HFFc6 (cell line): ENCODE data around the gene SYT2. TPM values are rescaled to one million over a fixed set of nuclear protein-coding genes. Genes with fewer than 3 reads are reported as not detected.
"Not testable (repeated sequence)": the region's sequence is repeated elsewhere in the genome, so short reads cannot be mapped to it uniquely, and the experiment has no call there.

ENCODE experiments used
- DNase-seq: peaks from one replicate; pipeline ENCODE4 v3.0.0-alpha.2; 2018
- H3K27ac Mint-ChIP-seq: 2 replicates; pipeline ENCODE4 v1.8.0; 2020; ENCODE audit warnings: mild to moderate bottlenecking, mixed read lengths
- H3K27me3 Mint-ChIP-seq: 2 replicates; pipeline ENCODE4 v1.8.0; 2021; ENCODE audit warnings: mild to moderate bottlenecking, moderate library complexity, mixed read lengths; ENCODE audit not compliant: insufficient read depth
- H3K36me3 Mint-ChIP-seq: 2 replicates; pipeline ENCODE4 v1.8.0; 2021; ENCODE audit warnings: low read depth, mixed read lengths
- H3K4me1 Mint-ChIP-seq: 2 replicates; pipeline ENCODE4 v1.8.0; 2020; ENCODE audit warnings: low read depth, mixed read lengths
- H3K4me3 Mint-ChIP-seq: 2 replicates; pipeline ENCODE4 v1.8.0; 2020; ENCODE audit warnings: mild to moderate bottlenecking, moderate library complexity, mixed read lengths
- H3K9me3 Mint-ChIP-seq: 2 replicates; pipeline ENCODE4 v1.8.0; 2020; ENCODE audit warnings: mild to moderate bottlenecking, mixed read lengths
- total RNA-seq, 6 experiments: library from RNA; stranded (reverse); fragmentation: NEBNext Ultra II Directional; extraction: Animal tissue kit (Norgen Biotek cat#: 25700); gene quantifications; 2 replicates in 1 of 6; 3 replicates in 5 of 6; pipeline ENCODE4 v1.2.3, GENCODE V29; 2021
- TF ChIP-seq, protein P1 (sequence below): fragments of 200-600 bp; sonication (generic); IDR thresholded peaks from 2 replicates; pipeline ENCODE4 v1.5.0; 2021; ENCODE audit warnings: antibody characterized with exemption, mild to moderate bottlenecking

Gene SYT2
- total RNA-seq, 6 experiments from 2014 or later: 0.03 TPM; not detected in 5

DNA sequence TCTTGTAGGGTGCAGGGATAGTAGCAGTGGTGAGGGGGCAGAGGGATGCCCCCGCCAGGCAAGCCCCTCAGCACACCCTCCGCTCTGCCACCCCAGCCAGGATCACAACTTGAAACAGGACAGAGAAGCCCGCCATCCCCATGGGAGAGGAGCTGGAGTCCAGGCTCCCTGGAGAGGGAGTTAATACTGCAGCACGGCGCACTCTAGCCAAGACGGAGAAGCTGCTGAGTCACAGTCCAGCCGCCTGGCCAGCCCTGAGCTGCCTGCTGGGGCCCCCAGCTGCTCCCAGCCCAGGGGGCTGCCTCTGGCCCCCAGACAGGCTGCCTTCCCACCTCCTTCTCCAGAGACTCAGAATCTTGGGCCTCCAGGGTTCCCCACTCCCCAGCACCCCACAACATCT is 87.2 kb downstream of the SYT2 start:
- Mint-ChIP-seq H3K9me3 (no peaks in the 10 kb centered on the region), H3K36me3 (no peaks in the 10 kb centered on the region), H3K4me1 (peaks cover 26% of the 10 kb centered on the region), H3K4me3 (no peak overlapping the region), H3K27me3 (no peaks in the 10 kb centered on the region; the same call in 1 of the 2 replicates), H3K27ac (peak overlapping the region; percentile 9)
- TF ChIP-seq, protein P1, sequence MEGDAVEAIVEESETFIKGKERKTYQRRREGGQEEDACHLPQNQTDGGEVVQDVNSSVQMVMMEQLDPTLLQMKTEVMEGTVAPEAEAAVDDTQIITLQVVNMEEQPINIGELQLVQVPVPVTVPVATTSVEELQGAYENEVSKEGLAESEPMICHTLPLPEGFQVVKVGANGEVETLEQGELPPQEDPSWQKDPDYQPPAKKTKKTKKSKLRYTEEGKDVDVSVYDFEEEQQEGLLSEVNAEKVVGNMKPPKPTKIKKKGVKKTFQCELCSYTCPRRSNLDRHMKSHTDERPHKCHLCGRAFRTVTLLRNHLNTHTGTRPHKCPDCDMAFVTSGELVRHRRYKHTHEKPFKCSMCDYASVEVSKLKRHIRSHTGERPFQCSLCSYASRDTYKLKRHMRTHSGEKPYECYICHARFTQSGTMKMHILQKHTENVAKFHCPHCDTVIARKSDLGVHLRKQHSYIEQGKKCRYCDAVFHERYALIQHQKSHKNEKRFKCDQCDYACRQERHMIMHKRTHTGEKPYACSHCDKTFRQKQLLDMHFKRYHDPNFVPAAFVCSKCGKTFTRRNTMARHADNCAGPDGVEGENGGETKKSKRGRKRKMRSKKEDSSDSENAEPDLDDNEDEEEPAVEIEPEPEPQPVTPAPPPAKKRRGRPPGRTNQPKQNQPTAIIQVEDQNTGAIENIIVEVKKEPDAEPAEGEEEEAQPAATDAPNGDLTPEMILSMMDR: no peak
- DNase-seq: no peak

DNA sequence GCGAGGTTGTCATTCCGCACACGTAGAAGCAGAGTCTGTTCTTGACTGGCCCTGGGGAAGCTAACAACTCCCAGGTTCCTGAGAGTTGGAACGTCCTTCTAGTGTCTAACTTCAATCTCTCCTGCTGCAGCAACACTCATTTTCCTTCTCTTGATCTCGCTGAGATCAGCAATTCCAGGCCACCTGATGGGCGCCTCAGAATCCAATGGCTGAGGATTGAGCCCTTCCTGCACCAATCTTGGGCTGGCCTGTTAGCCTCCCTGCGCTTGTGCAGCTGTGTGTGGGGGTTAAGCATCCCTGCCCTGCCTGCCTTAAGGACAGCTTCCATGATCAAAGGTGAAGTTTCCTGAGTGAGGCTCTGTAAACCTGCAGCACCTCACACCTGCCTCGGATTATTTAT is 87.9 kb downstream of the SYT2 start:
- TF ChIP-seq, protein P1: no peak
- Mint-ChIP-seq H3K9me3 (no peaks in the 10 kb centered on the region), H3K36me3 (no peaks in the 10 kb centered on the region), H3K4me1 (peaks cover 29% of the 10 kb centered on the region), H3K4me3 (no peak overlapping the region), H3K27me3 (no peaks in the 10 kb centered on the region), H3K27ac (no peak overlapping the region)
- no peak for DNase-seq

DNA sequence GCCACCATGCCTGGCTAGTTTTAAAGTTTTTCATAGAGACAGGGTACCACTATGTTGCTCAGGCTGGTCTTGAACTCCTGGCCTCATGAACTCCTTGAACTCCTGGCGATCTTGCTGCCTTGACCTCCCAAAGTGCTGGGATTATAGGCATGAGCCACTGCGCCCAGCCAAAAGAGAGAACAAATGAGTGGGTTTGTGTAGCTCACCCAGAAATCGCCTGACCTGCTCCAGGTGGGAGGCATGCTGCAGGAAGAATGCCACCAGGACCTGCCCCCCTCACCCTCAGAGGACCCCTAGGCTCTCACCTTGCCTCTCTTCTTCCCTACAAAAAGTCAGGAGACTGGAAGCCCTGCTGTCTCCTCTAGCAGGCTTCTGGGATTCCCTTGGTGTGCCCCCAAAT is 88.8 kb downstream of the SYT2 start:
- Mint-ChIP-seq H3K4me3 (no peak overlapping the region), H3K4me1 (peaks cover 33% of the 10 kb centered on the region), H3K36me3 (no peaks in the 10 kb centered on the region; the same call in 1 of the 2 replicates), H3K9me3 (no peaks in the 10 kb centered on the region), H3K27ac (no peak overlapping the region), H3K27me3 (no peaks in the 10 kb centered on the region)
- TF ChIP-seq, protein P1: no peak
- DNase-seq: no peak

DNA sequence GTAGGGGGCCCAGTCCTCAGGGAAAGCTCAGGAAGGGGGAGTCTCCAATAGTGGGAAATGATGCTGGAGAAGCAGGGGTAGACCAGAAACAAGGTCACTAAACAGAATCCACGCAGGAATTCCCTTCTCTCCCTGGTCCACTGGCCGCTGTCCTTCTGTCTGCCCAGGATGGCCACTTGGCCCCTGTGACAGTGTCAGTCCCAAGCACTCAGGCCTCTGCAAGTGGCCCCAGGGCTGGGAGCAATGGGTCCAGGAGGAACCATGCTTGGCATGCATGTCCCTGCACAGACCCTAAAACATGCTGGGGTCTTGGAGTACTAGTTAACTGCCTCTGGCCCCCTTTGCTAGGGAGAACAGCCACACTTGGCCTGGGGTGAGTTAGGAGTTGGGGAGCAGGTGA is 90.2 kb downstream of the SYT2 start:
- H3K27ac Mint-ChIP-seq, H3K27me3 Mint-ChIP-seq, H3K4me3 Mint-ChIP-seq, DNase-seq, H3K36me3 Mint-ChIP-seq, H3K9me3 Mint-ChIP-seq: not testable (repeated sequence)
- peaks cover 47% of the 10 kb centered on the region for H3K4me1 Mint-ChIP-seq

DNA sequence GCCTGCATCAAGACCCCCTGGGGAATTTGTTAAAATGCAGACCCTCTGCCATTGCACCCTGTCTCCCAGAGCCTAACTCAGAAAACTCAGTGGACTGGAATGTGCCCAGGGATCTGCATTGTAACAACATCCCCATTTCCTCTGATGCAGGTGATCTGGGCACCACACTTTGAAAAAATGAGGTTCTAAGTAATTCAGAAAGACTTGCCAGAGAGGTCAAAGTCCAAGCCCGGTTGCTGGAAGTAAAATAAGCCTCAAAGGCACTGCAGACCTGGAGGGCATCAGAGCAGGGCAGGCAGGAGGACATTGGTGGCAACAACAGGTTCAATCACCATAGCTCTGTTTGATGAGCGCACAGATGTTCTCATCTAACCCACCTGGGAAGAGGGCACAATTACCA is 90.7 kb downstream of the SYT2 start:
- Mint-ChIP-seq H3K27me3 (no peaks in the 10 kb centered on the region; the same call in 1 of the 2 replicates), H3K4me3 (no peak overlapping the region), H3K9me3 (no peaks in the 10 kb centered on the region), H3K27ac (no peak overlapping the region), H3K36me3 (no peaks in the 10 kb centered on the region; the same call in 1 of the 2 replicates), H3K4me1 (peaks cover 52% of the 10 kb centered on the region)
- TF ChIP-seq, protein P1: no peak
- no peak for DNase-seq

DNA sequence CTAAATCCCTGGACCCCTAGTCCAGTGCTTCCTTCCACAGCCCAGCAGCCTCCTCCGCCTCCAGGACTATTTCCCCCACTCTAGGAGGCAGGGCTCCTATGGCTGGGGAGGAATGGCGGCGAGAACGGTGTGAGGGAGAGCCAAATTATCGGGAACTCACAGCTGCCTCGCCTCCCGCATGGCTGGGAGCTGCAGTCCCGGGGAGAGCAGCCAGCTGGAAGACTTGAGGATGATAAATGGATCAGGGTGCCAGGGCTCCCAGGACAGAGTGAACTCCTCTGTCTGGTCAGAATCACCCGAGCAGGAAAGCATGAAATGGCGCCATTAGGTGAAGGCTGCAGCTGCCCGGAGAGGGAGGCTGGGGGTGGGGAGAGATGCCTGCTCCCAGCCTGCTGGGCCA is 91.2 kb downstream of the SYT2 start:
- not testable (repeated sequence) for H3K36me3 Mint-ChIP-seq, DNase-seq, H3K27me3 Mint-ChIP-seq, H3K27ac Mint-ChIP-seq, H3K4me3 Mint-ChIP-seq, H3K9me3 Mint-ChIP-seq
- peaks cover 57% of the 10 kb centered on the region for H3K4me1 Mint-ChIP-seq

DNA sequence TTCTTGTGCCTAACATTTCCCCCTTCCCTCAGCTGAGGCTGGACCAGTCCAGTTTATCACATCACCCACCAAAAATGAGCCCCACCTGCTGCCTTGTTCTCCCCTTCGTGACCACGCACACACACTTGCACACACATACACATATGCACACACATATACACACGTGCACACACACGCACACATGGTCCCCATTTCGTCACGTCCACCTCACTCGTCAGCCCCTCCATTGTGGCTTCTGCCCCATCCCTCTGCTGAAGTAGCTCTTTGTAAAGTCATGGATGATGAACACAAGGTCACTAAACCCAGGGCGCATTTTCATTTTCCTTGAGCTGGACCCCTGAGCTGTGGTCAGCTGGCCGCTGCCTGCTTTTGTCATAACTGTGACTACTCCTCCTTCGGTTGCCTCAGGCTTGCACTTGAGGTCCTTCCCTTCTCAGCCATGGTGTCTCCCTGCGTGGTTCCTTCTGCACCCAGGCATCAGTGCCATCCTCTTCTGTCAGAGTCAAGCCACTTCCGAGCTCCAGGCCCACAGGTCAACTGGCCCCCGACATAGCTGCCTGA is 93.8 kb downstream of the SYT2 start:
- Mint-ChIP-seq H3K9me3 (no peaks in the 10 kb centered on the region), H3K27me3 (no peaks in the 10 kb centered on the region; the same call in 1 of the 2 replicates), H3K36me3 (no peaks in the 10 kb centered on the region; the same call in 1 of the 2 replicates), H3K27ac (no peak overlapping the region), H3K4me1 (peaks cover 50% of the 10 kb centered on the region), H3K4me3 (no peak overlapping the region; the same call in 1 of the 2 replicates)
- TF ChIP-seq, protein P1: no peak
- no peak for DNase-seq
